Activated CD8-positive, alpha-beta memory T cell treated with anti-CD3 and anti-CD28 coated beads, Interleukin-2, amount 50 U/mL, for 1 hour (primary cell): Measurements from ENCODE around the gene VEZF1.

Source experiments
- DNase-seq: peaks from one replicate; pipeline ENCODE4 v3.0.0-alpha.2; 2020; ENCODE audit errors: extremely low read depth

VEZF1 gene

GRCh38 chr17:57987581-57988300 is at the start of gene VEZF1:
TSS of gene VEZF1 (minus strand) at chr17:57988254. CDS start at chr17:57988111, 143 bp downstream.
- DNase-seq, result no peak

- DNase-seq, result no peak
Measured at GRCh38 chr17:58032691-58033415, 44.8 kb upstream of the VEZF1 start.

GRCh38 chr17:58028578-58028977 is 40.5 kb upstream of the VEZF1 start:
- DNase-seq, result no peak

- DNase-seq, result no peak
Measured at GRCh38 chr17:58020401-58020800, 32.3 kb upstream of the VEZF1 start.

- DNase-seq, result no peak
Measured at GRCh38 chr17:58019521-58019920, 31.5 kb upstream of the VEZF1 start.

GRCh38 chr17:58019039-58019438 is 31.0 kb upstream of the VEZF1 start:
- no peak for DNase-seq

GRCh38 chr17:58010067-58010799 is 22.2 kb upstream of the VEZF1 start:
- no peak for DNase-seq

- DNase-seq, result no peak
Measured at GRCh38 chr17:58007781-58008706, 20.0 kb upstream of the VEZF1 start.

- DNase-seq, result peak; percentile 91
Measured at GRCh38 chr17:58006924-58007780, 19.1 kb upstream of the VEZF1 start, which contains the start of gene SRSF1. TSS of gene SRSF1 (minus strand) at chr17:58007246. CDS start at chr17:58007137, 109 bp downstream.

GRCh38 chr17:58006560-58006923 is 18.5 kb upstream of the VEZF1 start:
- DNase-seq, result no peak

- DNase-seq, result no peak
Measured at GRCh38 chr17:58005728-58006559, 17.9 kb upstream of the VEZF1 start.

GRCh38 chr17:58005031-58005727 is 17.1 kb upstream of the VEZF1 start:
- DNase-seq, result no peak

- no peak for DNase-seq
Measured at GRCh38 chr17:58004060-58004459, 16.0 kb upstream of the VEZF1 start.

GRCh38 chr17:58002973-58003372 is 14.9 kb upstream of the VEZF1 start:
- no peak for DNase-seq

GRCh38 chr17:58002154-58002948 is 14.3 kb upstream of the VEZF1 start:
- DNase-seq, result no peak

GRCh38 chr17:58001461-58002124 is 13.5 kb upstream of the VEZF1 start:
- no peak for DNase-seq

- no peak for DNase-seq
Measured at GRCh38 chr17:57999496-58000017, 11.5 kb upstream of the VEZF1 start.
